Natural killer cell treated with Interleukin-12 subunit alpha and Interleukin-12 subunit beta and Interleukin-15 and Interleukin-18, amount 100 ng/mL, for 72 hours (primary cell): Measurements from ENCODE around the gene PPFIA1. TPM values are rescaled to one million over a fixed set of nuclear protein-coding genes. Genes with fewer than 3 reads are reported as not detected.

ENCODE experiments used
- ATAC-seq, 2 donors: fragments of 150-1000 bp; cut with Tn5 transposase in 1 of 2; sonication (Bioruptor Pico), chemical (Tn5 transposase) in 1 of 2; 2 replicates each; pipeline ENCODE4 v1.10.0; 2021
- DNase-seq: peaks from one replicate; pipeline ENCODE4 v3.0.0; 2022; ENCODE audit warnings: low spot score
- H3K27ac Mint-ChIP-seq, 2 donors: 1 replicate in 1 of 2; 2 replicates in 1 of 2; pipeline ENCODE4 v1.8.0; 2022; ENCODE audit warnings: mixed read lengths in 2 of 2, mild to moderate bottlenecking in 1 of 2, moderate library complexity in 1 of 2
- H3K27me3 Mint-ChIP-seq, 2 donors: 1 replicate in 1 of 2; 2 replicates in 1 of 2; pipeline ENCODE4 v1.8.0; 2022; ENCODE audit warnings: mixed read lengths in 2 of 2
- H3K36me3 Mint-ChIP-seq: one replicate; pipeline ENCODE4 v1.8.0; 2022; ENCODE audit warnings: mixed read lengths
- H3K4me1 Mint-ChIP-seq, 2 donors: 1 replicate in 1 of 2; 2 replicates in 1 of 2; pipeline ENCODE4 v1.8.0; 2022; ENCODE audit warnings: low read depth in 2 of 2, mixed read lengths in 2 of 2, mild to moderate bottlenecking in 1 of 2
- H3K4me3 Mint-ChIP-seq: one replicate; pipeline ENCODE4 v1.8.0; 2022; ENCODE audit warnings: mixed read lengths
- H3K9me3 Mint-ChIP-seq: 2 replicates; pipeline ENCODE4 v1.8.0; 2022; ENCODE audit warnings: mixed read lengths
- total RNA-seq, 2 donors: library from RNA; stranded (reverse); gene quantifications; one replicate each; pipeline ENCODE4 v1.2.3, GENCODE V29; 2022

PPFIA1 gene
- total RNA-seq, 2 donors from 2014 or later, result 43.4 to 60.0 TPM

DNA sequence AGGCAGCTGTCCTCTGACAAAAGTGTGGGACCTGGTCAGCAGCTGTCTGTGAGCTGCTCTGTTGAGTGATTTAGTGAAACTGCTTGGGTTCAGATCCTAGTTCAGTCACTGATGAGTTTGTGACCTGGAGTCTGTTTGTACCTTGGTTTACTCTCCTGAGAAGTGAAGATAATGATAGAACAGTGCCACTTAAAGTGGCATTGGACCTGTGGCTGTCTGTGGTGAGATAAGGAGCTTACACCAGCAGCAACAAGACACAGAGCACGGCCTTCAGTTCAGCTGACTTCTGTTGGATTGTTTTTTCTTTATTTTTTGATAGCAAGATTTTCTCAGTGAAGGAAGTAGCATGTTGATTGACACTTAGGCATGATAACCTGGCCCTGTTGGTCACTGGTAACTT lies 81.6 kb downstream of the PPFIA1 start:
- Mint-ChIP-seq H3K27me3 (peaks cover 0 to 2% of the 10 kb centered on the region in 2 donors), H3K27ac (no peak overlapping the region), H3K36me3 (peaks cover 31% of the 10 kb centered on the region), H3K4me3 (peak overlapping the region; percentile 51), H3K9me3 (no peaks in the 10 kb centered on the region), H3K4me1 (peaks cover 21 to 30% of the 10 kb centered on the region in 2 donors)
- DNase-seq, result no peak
- no peak for ATAC-seq

DNA sequence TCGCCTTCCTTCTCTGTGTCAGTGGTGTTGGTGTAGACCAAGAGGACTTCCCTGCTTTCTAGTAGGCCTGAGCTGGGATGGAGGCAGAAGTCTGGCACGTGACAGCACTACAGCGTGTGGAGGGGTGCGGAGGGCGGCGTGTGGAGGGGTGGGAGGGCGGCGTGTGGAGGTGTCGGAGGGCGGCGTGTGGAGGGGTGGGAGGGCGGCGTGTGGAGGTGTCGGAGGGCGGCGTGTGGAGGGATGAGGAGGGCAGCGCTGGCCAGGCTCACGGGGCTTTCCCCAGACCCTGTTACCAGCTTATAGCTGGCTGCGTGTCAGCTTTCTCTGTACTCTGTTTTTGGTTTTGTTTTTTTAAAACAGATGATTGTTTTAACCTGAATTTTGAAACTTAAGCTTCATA lies 82.1 kb downstream of the PPFIA1 start:
- peak overlapping the region; percentile 51 for H3K4me3 Mint-ChIP-seq
- ATAC-seq, result peak; percentile 43 to 66
- H3K27ac Mint-ChIP-seq, result no peak overlapping the region
- peaks cover 21 to 30% of the 10 kb centered on the region in 2 donors for H3K4me1 Mint-ChIP-seq
- H3K36me3 Mint-ChIP-seq, result peaks cover 31% of the 10 kb centered on the region
- peaks cover 0 to 2% of the 10 kb centered on the region in 2 donors for H3K27me3 Mint-ChIP-seq
- DNase-seq, result no peak
- no peaks in the 10 kb centered on the region for H3K9me3 Mint-ChIP-seq

DNA sequence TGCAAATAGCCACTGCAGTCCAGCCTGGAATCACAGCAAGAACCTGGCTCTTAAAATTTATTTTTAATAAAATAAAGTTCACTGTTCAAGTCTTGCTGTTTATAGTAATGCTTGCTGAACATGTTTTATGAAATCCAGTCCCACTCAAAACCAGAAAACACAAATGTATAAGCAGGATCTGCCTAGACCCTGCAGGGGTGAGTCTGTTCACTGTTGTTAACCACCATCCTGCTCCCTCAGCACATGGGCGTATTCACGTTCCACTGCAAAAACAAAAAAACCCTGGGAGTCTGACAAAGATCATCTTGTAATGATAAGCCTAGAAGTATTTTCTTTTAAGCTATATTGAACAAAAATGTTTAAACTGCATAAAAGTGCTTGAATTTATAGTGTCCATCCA lies 82.8 kb downstream of the PPFIA1 start:
- peaks cover 31% of the 10 kb centered on the region for H3K36me3 Mint-ChIP-seq
- H3K27ac Mint-ChIP-seq, result no peak overlapping the region
- ATAC-seq (peak in 1 of 2 donors; percentile 51), DNase-seq (no peak)
- peaks cover 21 to 30% of the 10 kb centered on the region in 2 donors for H3K4me1 Mint-ChIP-seq
- H3K27me3 Mint-ChIP-seq, result peaks cover 0 to 2% of the 10 kb centered on the region in 2 donors
- H3K4me3 Mint-ChIP-seq, result peak overlapping the region; percentile 50
- H3K9me3 Mint-ChIP-seq, result no peaks in the 10 kb centered on the region

DNA sequence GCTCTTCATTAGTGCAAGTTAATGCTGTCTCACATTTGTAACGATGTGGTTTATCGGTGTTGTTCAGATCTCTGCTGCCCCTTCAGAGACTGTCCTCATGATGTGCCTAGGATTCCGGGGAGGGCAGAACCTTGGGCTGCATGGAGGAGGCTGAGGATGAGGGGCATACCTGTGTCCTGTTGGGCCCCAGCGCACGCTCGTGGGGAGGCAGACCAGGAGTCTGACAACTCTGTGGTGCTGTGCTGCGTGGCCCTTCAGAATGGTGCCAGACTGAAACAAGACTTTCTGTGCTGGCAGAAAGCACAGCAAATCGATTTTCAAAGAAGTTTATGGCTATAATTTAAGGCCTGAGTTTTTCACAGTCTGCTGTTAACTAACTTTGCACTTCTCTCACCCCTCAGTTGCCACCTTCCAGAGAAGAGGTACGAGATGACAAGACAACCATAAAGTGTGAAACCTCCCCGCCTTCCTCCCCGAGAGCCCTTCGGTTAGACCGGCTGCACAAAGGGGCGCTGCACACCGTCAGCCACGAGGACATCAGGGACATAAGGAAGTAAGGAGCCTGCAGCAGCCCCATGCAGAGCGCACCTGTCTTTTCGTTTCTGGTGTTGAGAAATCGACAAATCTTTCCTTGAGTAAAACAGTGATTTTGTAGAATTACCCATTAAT lies 83.5 kb downstream of the PPFIA1 start:
- Mint-ChIP-seq H3K27ac (peak overlapping the region in 1 of 2 donors; percentile 37), H3K4me3 (peak overlapping the region; percentile 50)
- ATAC-seq, result peak; percentile 93 to 94

DNA sequence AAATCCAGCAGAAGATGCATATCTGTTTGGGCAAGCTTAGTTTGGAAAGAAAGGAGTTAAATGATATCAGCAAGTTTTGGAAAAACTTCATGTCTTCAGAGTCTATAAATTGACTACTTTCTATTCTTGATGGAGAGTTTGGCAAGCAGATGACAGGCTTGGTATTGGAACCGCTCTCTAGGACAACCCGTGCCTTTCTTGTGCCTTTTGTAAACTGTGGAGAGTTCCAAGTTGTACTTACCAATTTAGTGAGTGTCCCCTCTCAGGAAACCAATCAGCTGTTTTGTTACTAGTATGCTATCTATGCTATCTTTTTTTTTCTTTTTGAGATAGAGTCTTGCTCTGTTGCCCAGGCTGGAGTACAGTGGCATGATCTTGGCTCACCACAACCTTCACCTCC lies 84.1 kb downstream of the PPFIA1 start:
- ATAC-seq, result no peak
- H3K27me3 Mint-ChIP-seq, result peaks cover 0 to 2% of the 10 kb centered on the region in 2 donors
- no peaks in the 10 kb centered on the region for H3K9me3 Mint-ChIP-seq

More for the DNA sequence above, 83.5 kb downstream of the PPFIA1 start:
- DNase-seq, result peak; percentile 73
- Mint-ChIP-seq H3K4me1 (peaks cover 21 to 30% of the 10 kb centered on the region in 2 donors), H3K27me3 (peaks cover 0 to 2% of the 10 kb centered on the region in 2 donors), H3K36me3 (peaks cover 31% of the 10 kb centered on the region), H3K9me3 (no peaks in the 10 kb centered on the region)

DNA sequence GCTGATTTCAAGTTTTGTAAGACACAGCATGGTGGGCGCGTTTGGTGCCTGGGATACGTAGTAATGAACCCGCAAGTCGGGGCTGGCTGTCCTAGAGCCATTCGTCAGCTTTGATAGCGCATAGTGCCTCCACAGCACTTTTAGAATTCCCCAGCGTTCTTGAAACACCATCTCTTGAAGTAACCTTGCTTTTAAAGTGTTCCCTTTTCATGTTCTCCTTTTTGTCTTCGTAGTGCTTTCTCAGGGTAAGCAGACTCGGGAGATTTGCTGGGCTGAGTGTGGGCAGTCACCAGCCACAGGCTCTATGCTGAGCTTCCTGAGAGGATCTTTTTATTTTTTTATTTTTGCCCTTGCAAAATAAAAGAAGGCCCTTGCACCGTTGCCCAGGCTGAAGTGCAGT lies 88.3 kb downstream of the PPFIA1 start:
- Mint-ChIP-seq H3K27me3 (peaks cover 0 to 6% of the 10 kb centered on the region in 2 donors), H3K36me3 (peaks cover 25% of the 10 kb centered on the region)
- no peak for DNase-seq

More for the DNA sequence above, 84.1 kb downstream of the PPFIA1 start:
- Mint-ChIP-seq H3K27ac (peak overlapping the region in 1 of 2 donors; percentile 37), H3K4me3 (no peak overlapping the region), H3K36me3 (peaks cover 28% of the 10 kb centered on the region), H3K4me1 (peaks cover 21 to 30% of the 10 kb centered on the region in 2 donors)
- no peak for DNase-seq

DNA sequence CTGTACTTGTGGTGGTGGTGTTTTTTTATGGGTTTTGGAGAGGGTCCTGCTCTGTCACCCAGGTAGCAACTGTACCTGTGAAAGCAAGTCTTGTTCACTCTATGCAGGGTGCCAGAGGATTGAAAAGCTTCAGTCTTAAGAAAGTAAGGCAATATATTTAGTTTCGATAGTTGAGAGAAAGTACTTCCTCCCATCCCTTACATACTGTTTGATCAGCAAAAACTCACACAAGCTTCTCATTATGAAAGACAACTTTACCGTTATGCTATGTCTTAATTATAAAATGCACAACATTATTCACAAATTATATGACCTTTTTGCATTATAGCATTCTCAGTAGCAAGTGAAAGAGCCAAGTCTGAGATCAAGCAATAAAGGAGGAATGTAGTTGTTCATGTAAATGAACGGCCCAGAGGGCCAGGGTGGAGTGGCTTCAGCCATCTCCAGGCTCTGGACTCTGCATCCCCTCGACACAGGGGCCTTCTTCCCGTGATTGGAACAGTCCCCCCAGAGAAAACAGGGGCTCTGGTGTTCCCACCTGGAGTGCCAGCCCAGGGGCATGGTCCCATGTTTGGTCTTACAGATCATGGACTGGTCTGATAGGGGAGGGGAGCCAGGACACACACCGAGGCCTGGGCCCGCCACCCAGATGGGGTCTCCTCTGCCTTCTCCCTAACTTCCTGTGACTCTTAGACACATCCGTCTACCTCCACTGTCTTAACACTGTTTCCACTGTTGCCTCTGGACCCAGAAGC lies 89.1 kb downstream of the PPFIA1 start:
- peaks cover 4 to 8% of the 10 kb centered on the region in 2 donors for H3K4me1 Mint-ChIP-seq

More for the DNA sequence above, 88.3 kb downstream of the PPFIA1 start:
- ATAC-seq, result no peak
- Mint-ChIP-seq H3K4me1 (peaks cover 9 to 14% of the 10 kb centered on the region in 2 donors), H3K27ac (no peak overlapping the region), H3K4me3 (no peak overlapping the region), H3K9me3 (no peaks in the 10 kb centered on the region)

DNA sequence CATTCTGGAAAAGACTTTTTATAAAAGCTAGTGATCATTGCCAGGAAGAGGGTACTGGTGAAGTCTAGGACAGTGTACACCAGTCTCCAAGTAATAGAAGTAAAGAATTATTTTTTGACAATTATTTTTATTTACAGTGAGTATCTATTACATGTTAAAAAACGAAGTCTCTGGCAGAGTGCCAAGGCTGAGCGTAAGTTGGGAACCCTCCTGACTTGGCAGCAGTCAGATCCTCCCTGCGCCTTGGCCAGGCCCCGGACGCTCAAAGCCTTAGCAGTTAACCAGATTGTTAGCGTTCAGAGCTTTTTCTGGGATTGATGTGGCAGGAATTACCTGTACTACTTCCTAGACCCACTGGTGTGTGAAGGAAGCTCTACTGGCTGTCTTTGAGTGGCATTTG lies 89.7 kb downstream of the PPFIA1 start:
- ATAC-seq, result no peak
- H3K27me3 Mint-ChIP-seq, result peaks cover 0 to 8% of the 10 kb centered on the region in 2 donors

More for the DNA sequence above, 89.1 kb downstream of the PPFIA1 start:
- Mint-ChIP-seq H3K36me3 (peaks cover 20% of the 10 kb centered on the region), H3K4me3 (no peak overlapping the region), H3K27ac (no peak overlapping the region), H3K9me3 (no peaks in the 10 kb centered on the region), H3K27me3 (peaks cover 0 to 6% of the 10 kb centered on the region in 2 donors)
- ATAC-seq, result no peak
- DNase-seq, result no peak

DNA sequence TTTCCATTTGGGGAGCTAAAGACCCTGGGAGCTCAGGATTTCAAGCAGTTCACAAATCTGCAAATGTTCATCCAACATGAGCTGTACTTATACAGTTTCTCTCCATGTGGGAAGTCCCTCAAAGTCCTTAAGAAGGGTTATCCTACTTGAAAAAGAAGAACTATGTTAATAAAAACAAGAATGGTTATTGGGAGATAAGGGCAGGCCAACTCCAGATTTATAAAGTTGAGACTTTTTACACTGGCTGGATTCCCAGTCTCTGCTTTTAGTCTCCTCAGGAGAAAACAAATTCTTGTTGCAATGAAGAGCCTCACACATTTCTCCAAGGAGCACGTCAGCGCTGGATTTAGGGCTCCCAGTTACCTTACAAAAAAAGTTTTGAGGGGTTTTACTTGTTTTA lies 93.7 kb downstream of the PPFIA1 start:
- no peak overlapping the region for H3K4me3 Mint-ChIP-seq
- H3K27me3 Mint-ChIP-seq, result peaks cover 0 to 11% of the 10 kb centered on the region in 2 donors
- no peak for ATAC-seq
- H3K36me3 Mint-ChIP-seq, result peaks cover 5% of the 10 kb centered on the region
- DNase-seq, result no peak
- no peak overlapping the region for H3K27ac Mint-ChIP-seq
- H3K9me3 Mint-ChIP-seq, result no peaks in the 10 kb centered on the region
- peaks cover 24 to 27% of the 10 kb centered on the region in 2 donors for H3K4me1 Mint-ChIP-seq

More for the DNA sequence above, 89.7 kb downstream of the PPFIA1 start:
- no peak for DNase-seq
- Mint-ChIP-seq H3K9me3 (no peaks in the 10 kb centered on the region), H3K27ac (no peak overlapping the region), H3K4me3 (no peak overlapping the region), H3K36me3 (peaks cover 17% of the 10 kb centered on the region), H3K4me1 (peaks cover 9 to 11% of the 10 kb centered on the region in 2 donors)

DNA sequence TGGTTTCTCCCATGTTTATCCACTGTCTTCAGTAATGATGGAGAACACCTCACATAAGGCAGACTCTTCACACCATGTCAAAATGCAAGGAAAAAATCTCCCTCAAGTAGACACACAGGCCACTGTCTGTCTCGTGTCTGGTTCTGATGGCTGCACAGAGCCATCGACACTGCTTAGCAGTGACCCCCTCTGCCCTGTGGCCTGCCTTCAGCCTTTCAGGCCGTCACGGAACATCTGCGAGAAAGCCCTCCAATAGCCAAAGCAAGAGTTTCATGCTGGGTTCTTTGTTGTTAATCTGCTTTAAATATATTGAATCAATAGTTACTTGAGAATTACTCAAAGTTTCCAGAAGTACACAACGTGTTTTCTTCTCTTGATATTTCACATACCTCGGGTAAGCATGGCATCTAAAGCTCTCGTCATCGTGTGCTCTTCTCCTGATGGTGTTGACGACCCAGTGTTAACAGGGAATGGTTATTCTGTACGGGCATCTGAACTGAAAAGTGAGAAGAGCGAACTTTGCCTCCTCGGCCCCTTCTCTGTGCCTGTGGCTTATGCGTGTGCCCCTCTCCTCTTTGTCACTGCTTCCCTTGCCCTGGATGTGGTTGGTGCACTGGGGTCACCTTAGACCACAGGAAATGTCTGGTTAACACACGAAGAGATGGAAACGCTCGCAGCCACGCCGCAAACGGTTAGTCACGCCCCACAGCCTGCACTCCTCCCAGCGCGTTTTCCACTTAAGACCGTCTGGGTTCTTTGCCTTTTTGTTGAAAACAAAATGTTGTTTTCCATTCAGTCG lies 94.5 kb downstream of the PPFIA1 start:
- H3K36me3 Mint-ChIP-seq, result peaks cover 5% of the 10 kb centered on the region
- DNase-seq (peak; percentile 88), ATAC-seq (peak; percentile 96 to 98)

DNA sequence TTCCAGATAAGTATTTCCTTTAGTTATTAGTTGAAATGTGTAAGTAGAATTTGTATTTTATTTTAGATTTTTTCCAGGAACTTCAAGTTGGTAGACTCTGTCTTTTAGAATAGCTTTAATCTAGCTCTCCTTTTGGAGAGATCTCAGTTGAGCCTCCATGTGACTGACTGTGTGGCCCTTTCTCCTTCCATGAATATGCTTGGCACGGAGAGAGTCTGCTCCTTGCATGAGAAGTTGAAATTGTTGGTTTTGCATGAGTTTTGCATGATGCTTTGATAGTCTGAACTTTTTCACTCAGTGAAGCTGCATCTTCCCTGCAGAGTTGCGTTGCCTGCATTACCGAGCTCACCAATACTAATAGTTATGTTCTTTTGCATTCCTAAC lies 95.0 kb downstream of the PPFIA1 start:
- Mint-ChIP-seq H3K27me3 (peaks cover 0 to 11% of the 10 kb centered on the region in 2 donors), H3K36me3 (peaks cover 5% of the 10 kb centered on the region), H3K4me1 (peaks cover 24 to 27% of the 10 kb centered on the region in 2 donors), H3K4me3 (peak overlapping the region; percentile 78), H3K27ac (peak overlapping the region; percentile 52 to 83), H3K9me3 (no peaks in the 10 kb centered on the region)
- no peak for ATAC-seq
- DNase-seq, result no peak

More for the DNA sequence above, 94.5 kb downstream of the PPFIA1 start:
- peaks cover 24 to 27% of the 10 kb centered on the region in 2 donors for H3K4me1 Mint-ChIP-seq
- H3K4me3 Mint-ChIP-seq, result peak overlapping the region; percentile 78
- peak overlapping the region; percentile 52 to 83 for H3K27ac Mint-ChIP-seq
- H3K27me3 Mint-ChIP-seq, result peaks cover 0 to 11% of the 10 kb centered on the region in 2 donors
- H3K9me3 Mint-ChIP-seq, result no peaks in the 10 kb centered on the region

DNA sequence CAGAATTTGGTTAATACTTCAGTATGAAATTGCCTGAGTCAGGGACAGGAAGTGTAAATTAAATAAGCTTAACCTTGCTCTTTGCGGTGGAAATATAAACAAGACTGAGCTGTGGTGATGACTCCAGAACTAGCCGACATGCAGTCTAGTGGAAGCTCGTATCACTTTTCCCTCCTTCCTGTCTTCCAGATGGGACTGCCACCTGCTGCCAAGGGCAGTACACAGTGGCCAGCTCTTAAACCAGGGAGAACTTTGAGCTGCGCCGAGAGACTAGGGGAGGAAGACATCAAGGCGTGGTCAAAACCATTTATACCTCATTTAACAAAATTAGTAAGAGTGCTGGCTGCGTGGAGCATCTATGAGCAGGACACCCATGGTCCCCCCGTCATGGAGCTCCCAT lies 96.6 kb downstream of the PPFIA1 start:
- DNase-seq, result no peak
- peaks cover 10% of the 10 kb centered on the region for H3K36me3 Mint-ChIP-seq
- H3K27ac Mint-ChIP-seq, result no peak overlapping the region
- ATAC-seq, result no peak
- H3K4me1 Mint-ChIP-seq, result peaks cover 27 to 33% of the 10 kb centered on the region in 2 donors
- peaks cover 0 to 13% of the 10 kb centered on the region in 2 donors for H3K27me3 Mint-ChIP-seq
- H3K9me3 Mint-ChIP-seq, result peaks cover 5% of the 10 kb centered on the region
- H3K4me3 Mint-ChIP-seq, result peak overlapping the region; percentile 18

DNA sequence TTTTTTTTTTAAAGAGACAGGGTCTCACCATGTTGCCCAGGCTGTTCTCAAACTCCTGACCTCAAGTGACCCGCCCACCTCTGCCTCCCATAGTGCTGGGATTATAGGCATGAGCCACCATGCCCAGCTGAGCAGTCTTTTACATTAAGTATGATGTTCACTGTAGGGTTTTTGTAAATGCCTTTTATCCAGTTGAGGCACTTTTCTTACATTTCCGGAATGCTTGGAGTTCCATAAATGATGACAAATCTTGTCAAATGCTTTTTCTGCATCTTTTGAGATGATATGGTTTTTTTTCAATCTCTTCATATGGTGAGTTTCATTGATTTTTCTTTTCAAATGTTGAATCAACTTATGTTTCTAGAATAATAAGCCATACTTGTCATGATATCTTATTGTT lies 98.5 kb downstream of the PPFIA1 start:
- Mint-ChIP-seq H3K27ac (no peak overlapping the region), H3K4me3 (no peak overlapping the region), H3K36me3 (peaks cover 15% of the 10 kb centered on the region), H3K27me3 (peaks cover 0 to 11% of the 10 kb centered on the region in 2 donors), H3K9me3 (peaks cover 5% of the 10 kb centered on the region), H3K4me1 (peaks cover 25 to 33% of the 10 kb centered on the region in 2 donors)
- ATAC-seq, result no peak
- DNase-seq, result no peak
